Epidermal melanocyte (primary cell): ENCODE measurements around the gene ZNF536.

ENCODE experiments used
- DNase-seq: peaks from one replicate; pipeline ENCODE4 v3.0.0; 2011; ENCODE audit warnings: low spot score; ENCODE audit not compliant: insufficient read length

ZNF536 gene

DNA sequence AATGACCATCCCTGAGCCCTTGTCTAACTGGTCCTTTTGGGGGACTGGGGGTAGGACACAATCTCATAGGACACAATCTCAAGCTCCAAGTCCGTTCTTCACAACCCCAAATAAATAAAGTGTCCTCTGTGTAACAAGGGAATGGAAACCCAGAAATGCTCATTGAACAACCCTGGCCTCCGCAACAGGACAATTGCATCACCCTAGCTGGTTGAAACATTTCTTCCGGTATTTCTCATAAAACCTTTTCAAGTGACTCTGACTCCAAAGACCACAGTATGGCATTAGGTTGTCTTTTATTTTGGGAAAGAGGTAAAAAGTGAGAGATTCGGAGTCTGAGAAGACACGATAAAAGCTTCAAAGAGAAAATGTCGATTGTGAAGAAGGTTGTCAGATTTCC is 186.6 kb downstream of the ZNF536 start:
- DNase-seq = no peak

DNA sequence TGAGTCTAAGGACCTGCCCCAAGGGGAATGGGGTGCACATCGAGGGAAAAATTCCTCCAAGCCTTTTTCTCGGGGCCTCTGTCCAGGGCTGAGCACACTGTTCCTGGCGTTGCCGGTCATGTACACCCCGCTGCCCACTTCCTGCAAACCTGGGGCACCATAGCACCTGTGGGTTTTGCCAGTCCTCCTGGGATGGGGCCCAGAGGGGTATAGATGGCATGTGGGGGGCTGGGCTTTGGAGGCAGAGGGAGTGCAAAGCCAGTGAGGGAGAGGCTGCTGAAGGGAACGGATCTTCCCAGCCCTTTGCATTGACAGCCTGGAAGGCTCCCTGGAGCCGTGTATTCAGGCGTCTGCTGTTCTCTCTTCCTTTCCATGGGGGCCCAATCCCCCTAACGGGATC is 187.3 kb downstream of the ZNF536 start:
- no peak for DNase-seq

DNA sequence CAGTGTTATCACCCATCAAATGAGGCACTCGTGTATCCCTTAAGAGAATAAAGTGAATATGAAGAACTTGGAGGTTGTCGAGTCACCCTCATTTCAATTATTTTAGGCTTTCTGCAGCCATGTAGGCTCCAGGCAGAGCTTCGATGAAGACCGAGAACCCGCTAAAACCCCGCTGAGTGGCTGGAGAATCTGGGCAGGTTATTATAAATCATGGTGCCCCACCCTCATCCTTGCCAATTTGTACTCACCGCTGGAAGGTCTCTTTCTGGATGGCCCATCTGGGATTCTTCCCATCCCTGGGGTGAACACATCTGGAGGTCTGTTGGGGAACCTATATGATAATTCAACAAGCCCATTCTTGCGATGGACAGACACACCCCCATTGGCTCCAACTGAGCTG is 190.8 kb downstream of the ZNF536 start:
- no peak for DNase-seq

DNA sequence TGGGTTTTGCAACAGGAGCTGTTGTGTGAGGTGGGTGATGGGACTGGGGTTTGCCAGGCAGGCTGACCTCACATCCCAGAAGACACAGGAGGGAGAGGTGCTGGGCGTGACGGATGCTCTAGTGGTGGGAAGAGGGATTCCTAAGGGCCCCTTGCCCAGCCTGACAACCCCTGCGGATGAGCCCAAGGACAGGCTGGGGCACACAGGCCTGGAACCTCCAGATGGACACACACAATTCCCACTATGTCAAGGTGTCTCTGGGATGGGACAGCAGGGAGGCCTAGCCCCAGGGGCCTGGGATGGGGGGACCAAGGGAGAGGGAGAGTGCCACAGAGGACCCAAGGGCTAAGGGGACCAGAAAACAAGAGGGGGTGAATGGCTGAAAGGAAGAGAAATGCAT is 191.5 kb downstream of the ZNF536 start:
- DNase-seq = no peak

DNA sequence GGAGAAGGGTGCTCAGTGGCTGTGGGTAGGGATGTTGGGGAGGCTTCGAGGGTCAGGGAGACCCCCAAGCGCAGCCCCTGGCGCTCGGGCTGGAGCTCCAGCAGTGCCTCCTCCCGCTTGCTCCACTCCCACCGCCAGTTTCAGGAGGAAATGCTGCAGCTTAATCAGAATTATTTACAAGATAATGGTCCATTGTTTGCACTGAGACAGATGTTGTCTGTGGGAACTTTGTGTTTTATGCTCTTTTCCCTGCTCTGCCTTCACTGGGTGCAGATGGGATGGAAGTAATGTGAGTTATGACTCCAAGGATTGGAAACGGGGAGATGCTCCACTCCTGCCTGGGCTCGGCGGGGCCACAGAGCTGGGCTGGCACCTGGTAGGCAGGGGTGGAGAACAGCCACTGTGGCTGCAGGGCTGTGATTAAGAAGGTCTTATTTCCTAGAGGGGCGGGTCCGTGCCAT is 192.4 kb downstream of the ZNF536 start:
- DNase-seq = no peak

DNA sequence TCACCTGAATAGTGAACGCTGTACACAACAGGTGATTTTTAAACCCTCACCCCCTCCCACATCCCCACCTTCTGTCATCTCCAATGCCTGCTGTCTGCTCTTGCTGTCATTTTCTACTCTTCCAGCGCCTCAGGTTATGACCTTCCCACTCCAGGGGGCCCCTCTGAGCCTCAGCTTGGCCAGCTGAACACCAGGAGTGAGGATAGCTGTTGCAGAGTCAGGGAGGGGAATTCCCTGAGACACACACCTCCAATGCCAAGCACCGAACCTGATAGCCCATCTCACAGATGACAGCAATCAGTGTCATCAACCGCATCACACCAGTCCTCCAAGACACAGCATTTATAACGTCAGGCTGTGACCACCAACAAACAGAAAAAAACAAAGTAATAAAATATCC is 193.5 kb downstream of the ZNF536 start:
- no peak for DNase-seq

DNA sequence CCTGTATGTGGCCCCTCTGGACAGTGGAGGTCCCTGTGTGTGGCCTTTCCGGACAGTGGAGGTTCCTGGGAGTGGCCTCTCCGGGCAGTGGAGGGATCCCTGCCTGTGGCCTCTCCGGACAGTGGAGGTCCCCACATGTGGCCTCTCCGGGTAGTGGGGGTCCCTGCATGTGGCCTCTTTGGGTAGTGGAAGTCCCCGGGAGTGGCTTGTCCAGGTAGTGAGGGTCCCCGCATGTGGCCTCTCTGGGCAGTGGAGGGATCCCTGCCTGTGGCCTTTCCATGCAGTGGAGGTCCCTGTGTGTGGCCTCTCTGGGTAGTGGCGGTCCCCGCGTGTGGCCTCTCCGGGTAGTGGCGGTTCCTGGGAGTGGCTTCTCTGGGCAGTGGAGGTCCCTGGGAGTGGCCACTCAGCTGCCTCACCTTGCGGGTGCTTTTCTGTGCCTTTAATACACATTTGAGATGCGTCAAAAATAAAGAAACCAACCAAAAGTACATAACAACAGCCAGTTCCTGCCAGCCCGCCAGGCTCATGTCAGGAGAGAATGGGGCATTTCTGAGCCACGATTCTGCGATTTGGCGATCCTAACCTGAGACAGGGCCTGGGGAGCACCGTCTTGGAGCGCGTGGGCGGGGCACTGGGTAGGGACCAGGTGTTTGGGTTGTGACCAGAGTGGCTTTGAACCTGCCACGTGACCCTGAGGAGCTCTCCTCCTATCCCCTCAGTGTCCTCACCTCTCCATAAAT is 194.7 kb downstream of the ZNF536 start:
- no peak for DNase-seq

DNA sequence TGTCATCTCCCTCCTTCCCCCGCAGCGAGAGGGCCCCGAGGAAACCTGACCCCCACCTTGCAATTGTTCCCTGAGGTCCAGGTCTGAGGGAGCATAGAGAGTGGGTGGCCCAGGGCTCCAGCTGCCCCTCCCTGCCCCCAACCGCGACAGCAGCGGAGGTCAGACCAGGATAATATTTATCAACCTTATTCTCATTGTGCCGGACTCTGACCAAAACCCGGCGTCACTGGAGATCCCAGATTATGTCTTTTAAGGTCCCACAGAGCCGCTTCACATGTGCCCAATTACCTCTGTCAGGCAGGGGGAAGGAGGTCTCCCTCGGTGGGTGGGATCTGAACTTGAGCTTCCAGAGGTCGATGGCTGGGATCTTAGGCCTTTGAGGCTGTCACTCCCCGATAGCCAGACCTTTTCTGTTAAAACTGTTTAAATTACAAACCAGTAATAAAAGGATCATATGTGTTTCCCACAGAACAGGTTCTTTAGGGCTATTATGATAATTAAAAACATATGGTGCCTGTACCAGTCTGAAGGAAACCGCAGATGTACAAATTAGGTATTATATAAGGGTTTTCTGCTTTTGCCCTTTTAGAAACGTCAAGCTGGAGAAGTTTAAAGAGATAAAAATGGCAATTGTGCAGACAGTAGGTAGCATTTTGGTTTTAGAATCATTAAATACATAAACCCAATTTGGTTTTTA is 195.5 kb downstream of the ZNF536 start:
- DNase-seq = no peak

DNA sequence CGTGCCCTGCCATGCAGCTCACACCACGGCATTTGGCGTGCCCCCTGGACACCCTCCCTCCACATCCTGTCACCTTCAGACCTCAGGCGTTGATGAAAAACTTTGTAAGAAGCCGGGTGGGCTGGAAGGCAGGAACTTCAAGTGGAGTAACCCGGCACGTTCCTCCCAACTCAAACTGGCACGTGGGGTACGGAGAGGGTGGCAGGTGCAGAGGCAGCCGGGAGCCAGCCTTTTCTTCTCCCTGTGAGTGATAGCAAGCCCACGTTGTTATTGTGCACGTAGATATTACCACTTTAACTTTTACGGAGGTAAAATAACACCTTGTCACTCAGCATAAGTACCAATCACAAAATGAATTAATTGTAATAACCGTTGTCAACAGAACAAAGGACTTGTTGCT is 198.0 kb downstream of the ZNF536 start:
- DNase-seq = no peak

DNA sequence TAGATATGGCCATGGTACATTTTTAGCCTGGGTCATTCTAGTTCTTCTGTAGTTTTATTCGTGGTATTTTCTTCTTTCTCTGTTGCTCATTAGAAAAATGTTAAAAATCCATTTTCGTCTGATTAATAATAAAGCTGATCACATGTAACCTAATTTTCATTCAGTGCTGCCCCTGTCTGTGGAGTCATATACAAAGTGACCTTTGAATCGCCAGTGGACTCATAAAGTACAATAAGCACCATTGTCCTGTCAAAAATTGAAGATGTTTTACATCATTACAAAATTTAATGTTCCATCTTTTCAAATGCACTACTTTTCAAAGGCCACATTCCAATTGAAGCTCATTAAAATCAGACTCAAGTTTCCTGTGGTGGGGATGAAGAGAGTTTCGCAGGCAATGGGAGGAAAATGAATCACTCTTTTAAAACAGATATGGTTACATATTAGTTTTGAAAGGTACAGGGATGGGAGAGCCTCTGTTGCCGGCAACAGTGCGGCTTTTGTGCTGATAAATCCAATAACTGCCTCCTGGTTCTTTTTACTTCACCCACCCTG is 205.4 kb downstream of the ZNF536 start:
- peak; percentile 50 for DNase-seq

DNA sequence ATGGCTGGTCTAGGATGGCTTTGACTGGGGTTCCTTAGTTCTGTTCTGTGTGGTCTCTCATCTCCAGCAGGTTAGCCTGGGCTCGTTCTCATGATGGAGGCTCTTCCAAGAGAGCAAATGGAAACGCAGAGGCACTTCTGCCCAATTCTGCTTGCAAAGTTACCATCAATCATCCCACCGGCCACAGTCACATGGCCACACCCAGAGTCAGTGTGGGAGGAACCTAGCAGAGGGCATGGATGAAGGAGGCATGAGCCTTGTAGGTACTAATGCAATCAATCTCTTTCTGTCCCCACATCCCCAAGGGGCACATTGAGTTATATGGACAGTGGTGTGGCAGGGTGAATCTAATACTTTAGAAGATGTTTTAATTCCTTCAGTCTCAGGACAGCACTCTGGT is 207.2 kb downstream of the ZNF536 start:
- no peak for DNase-seq

DNA sequence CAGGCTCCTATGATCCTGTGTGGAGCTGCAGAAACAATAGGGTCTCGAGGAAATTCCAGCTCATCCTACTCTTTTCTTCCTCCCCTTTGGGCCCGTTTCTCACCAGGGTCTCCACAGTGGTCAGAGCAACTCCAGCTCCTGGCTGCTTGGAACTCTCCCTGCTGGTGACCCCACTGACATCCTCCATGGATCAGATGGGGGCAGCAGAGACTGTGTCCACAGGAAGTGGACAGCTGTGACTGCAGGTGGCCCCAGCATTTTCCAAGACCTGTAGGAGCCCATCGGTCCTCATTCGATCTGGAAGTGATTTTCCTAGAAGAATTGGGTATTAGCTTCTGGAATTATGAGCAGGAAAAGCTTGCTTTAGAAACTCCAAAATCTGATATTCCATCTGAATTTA is 208.5 kb downstream of the ZNF536 start:
- DNase-seq = no peak

DNA sequence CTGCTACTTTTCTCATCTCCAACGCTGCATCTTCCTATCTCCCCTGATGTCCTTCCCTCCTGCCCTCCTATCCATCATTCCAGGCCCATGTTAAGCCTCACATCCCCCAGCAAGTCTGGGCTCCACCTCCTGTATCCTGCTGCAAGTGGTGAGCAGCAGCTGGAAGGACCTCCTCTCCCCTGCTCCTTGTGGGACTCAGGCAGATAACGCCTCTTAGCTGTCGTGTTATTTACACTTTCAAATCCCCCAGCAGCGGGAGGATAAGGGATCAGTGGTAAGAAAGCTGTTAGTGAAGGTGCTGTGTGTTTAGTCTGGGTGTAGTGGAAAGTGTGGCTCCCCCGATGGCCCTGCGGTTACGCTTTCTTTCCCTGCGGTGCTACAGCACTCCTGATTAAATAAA is 211.9 kb downstream of the ZNF536 start:
- no peak for DNase-seq

DNA sequence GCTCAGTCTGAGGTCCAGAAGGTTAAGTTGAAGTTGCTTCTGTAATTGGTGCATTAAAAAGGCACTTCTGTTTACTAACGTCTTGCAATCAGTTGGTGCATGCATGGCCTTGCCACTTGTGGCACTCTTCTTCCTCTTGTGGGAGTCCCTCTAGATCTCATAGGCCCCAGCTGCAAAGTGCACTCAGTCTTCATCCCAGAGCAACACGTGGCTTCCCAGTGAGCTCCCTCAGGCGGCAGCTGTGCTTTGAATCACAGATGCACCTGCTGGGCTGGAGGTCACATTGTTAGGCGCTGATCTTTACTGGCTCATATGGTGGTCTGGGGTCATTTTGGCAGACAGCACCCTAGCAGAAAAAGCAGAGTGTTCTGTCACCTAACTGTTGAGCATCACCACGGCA is 215.7 kb downstream of the ZNF536 start:
- no peak for DNase-seq

DNA sequence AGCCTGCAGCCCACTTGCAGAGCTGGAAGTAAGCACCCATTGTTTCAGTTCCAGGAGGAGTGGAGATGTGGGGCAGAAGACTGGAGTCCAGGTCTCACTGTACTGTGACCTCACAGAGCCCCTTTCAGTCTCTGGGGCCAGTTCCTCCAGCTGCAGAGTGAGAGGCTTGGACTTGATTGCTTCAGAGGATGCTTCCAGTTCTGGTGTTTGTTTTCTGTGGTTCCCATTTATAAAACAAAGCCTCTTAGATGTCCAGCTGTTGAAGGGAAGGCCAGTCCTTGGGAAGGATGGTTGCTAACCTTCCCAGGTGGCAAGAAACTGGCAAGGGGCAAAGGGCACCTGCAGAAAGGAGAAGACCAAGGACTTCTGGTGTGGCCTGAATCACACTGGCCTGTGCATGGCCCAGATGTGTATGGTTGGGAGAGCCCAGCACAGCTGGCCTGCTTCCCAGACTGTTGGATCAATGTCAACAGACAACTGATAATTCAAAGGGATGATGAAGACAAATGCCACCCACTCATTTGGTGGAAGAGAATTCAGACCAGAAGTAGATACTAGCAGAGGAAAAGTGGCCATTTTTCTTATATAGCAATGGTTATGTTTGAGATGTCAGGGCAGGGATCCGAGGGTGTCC is 218.5 kb downstream of the ZNF536 start:
- DNase-seq = no peak

DNA sequence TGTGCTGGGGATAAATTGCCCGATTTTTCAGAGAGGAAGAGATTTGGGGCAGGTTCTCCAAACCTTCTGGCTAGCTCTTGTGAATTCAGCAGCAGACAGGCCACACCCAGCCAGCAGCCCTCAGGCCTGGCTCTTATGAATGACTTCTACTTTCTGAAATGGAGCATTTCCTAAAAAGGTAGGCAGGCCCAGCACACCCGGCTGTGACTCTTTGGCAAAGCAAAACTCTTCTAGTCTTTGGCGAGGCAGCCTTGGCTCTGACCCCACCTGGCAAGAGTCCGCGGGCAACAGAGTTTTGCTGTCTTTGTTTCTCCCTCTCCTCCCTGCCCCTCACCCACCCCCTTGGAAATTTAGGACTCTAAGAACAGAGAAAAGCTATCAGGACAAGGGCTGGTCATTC is 221.2 kb downstream of the ZNF536 start:
- no peak for DNase-seq

DNA sequence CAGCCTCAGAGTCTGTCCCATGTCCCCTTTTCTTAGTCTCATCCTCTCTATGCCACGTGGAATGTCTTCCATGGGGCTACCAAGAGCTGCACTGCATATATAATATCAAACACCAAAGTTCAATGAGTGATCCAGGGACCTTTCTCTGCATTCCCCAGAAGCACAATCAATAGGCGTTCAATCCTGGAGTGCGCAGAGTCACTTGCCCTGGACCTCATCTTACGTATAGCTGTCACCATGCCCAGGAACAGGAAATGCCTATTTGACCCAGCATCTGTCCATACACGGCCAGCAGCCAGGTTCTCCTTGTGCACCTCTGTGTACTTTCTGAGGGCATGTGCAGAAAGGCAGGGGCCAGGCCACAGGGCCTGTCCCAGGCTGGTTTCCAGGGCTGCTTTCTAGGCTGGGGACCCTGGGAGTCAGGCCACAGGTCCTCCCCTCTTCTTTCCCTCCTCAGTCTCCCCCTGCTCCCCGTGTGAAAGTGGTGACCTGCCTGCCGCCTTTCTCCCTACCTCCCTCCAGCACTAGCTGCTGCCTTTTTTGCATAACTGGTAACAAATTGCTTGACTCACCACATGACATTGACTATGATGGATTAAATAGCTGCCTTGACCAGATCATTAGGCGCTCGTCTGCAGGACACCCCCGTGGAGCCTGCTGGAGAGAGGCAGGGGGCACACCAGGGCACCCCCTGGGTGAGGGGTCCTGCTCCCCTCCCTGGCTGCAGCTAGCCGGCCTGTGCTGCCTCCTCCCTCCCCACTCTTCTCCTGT is 222.0 kb downstream of the ZNF536 start:
- DNase-seq = no peak

DNA sequence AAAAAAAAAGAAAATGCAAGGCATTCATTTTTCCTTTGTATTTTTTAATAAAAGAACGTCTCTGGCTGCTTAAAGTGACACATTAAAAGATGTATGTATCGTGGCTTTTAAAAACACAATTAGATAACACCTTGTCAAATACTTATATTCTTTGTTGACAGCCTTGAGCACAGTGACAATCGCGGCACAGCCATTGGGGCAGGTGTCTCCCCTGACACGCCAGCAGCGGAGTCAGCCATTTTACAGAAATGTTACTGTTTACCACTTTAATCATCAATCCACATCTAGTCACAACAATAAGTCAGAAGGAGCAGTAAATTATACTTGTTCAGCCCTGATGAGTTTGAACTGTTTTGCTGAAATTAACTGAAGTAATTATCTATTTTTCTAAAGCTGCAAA is 224.1 kb downstream of the ZNF536 start:
- DNase-seq = no peak

DNA sequence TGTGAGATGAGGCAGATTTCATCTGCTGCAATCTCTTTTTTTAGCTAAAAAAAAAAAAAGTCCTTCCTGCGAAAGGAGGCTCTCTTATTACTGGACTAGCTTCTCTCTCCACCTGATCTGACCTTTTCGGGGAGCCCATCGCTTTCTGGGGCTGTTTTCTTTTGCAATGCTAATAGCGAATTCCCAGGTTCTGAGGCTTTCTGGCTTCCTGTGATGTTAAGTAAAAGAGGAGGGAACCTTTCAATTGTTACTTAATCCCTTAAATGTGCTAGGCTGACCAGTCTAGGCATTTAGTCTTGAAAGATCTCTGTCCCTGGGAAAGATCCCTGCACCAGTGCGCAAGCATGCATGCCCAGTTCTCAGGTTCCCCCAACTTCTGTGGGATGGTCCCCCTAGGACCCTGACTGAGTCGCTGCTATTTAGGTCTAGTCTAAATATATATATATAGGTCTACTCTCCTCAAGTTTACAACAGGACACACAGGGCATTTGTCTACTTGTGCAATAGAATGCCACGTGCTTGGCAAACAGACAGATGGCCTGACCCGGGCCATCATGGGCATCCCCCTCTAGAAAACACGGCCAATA is 224.7 kb downstream of the ZNF536 start:
- no peak for DNase-seq

DNA sequence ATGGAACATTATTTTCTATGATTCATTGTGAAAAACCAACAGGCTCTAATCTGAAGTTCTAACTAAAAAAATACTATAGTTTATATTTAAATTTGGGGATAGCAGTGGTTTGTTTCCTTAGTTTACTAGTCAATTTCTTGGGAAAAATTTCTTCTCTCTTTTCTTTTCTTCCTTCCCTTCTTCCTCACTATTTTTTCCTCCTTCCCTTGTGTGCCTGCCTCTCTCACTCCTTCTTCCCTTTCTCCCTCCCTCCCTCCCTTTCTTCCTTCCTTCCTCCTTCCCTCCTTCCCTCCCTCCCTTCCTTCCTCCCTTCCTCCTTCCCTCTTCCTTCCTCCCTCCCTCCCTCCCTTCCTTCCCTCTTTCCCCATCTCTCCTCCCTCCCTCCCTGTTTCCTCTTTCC is 226.5 kb downstream of the ZNF536 start:
- no peak for DNase-seq

DNA sequence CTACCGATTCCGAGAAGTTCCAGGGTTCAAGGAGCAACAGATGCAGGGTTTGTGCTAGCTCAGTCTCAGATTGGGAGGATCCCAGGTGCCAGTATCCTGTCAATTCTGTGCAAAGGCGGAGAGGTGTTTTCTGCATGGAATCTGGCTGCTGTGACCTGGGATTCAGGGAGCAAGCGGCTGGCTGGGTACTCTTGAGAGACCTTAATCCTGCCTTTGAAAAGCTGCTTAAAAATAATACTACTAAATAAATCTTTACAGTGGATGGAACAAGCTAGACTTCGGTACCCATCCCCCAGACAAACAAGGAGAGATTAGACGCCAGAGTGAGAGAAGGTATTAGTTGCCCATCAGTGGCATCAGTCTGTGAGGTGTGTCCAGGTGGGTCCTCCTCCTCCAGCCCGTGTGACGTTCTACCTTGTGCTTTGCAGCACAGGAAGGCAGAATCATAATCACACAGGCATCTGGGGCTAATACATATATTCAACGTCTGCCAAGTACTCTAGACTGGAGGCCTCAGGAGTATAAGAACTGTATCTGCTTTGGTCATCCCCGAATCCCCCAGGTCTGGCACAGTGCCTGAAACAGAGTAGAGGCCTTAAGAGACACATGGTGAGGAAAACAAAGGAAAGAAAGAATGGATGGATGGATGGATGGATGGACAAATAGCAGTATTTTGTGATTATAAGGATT is 230.6 kb downstream of the ZNF536 start:
- no peak for DNase-seq
